HG02970 (cell line): ENCODE data around the gene SNX5.
"Not testable (repeated sequence)": the region's sequence is repeated elsewhere in the genome, so short reads cannot be mapped to it uniquely, and the experiment has no call there.

Experiments used
- ATAC-seq: cut with Tn5 transposase; IDR thresholded peaks from one replicate; pipeline ENCODE4 v1.9.1; 2021; ENCODE audit warnings: mild to moderate bottlenecking, moderate library complexity, moderate number of reproducible peaks; ENCODE audit not compliant: unreplicated experiment, low FRiP score

The SNX5 gene

DNA sequence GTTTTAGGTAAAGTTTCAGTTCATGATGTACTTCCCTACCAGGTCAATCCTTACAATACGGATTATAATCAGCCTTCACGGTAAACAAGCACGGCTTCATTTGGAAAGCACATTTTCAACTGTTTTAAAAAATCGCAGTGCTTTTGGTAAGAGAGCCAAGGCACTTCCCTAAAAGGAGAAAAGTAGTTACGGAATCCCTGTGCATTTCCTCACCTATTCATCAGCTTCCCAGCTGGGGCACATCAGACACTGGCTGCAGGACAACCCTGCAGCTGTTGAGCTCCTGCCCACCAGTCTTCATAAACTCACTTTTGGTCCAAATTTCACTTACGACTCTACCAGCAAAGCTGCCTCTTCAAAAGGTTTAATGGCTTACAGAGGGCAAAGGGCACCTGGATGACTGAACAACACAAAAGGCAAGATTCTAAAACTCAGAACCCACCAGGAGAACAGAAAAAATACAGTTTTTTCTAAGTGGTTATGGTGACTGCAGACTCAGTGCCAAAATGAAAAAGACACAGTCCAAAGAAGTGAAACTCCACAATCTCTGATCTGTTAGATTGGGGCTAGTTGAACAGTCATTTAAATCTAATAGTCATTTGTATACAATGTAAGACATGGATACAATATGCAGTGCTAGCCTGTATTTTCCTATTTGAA is 7.5 kb downstream of the SNX5 start:
- no peak for ATAC-seq

DNA sequence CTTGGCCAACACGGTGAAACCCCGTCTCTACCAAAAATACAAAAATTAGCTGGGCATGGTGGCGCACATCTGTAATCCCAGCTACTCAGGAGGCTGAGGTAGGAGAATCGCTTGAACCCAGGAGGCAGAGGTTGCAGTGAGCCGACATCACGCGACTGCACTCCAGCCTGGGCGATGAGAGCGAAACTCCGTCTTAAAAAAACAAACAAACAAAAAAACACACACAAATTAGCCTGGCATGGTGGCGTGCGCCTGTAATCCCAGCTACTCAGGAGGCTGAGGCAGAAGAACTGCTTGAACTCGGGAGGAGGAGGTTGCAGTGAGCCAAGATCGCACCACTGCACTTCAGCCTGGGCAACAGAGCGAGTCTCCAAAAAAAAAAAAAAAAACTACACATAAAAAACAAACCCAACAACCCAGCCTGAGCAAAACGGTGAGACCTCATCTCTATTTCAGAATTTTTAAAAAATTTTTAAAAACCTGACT is 8.2 kb downstream of the SNX5 start:
- ATAC-seq, result not testable (repeated sequence)

DNA sequence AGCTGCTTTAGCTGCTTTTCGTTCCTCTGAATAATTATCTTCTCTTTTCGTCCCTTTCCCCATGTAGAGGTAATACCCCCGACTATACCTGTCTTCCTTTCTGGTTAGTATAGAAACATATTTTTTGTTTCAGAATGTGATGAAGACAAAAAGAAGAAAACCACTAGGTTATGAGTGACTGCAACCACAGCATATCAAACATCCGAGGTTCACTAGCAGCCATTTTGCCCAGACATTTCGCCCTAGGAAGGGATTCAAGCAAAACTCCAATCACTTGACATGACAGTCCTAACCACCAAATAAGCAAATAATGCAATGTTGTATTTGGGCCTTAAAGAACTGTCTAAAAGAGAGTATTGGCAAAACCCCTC is 9.4 kb downstream of the SNX5 start:
- ATAC-seq, result no peak

DNA sequence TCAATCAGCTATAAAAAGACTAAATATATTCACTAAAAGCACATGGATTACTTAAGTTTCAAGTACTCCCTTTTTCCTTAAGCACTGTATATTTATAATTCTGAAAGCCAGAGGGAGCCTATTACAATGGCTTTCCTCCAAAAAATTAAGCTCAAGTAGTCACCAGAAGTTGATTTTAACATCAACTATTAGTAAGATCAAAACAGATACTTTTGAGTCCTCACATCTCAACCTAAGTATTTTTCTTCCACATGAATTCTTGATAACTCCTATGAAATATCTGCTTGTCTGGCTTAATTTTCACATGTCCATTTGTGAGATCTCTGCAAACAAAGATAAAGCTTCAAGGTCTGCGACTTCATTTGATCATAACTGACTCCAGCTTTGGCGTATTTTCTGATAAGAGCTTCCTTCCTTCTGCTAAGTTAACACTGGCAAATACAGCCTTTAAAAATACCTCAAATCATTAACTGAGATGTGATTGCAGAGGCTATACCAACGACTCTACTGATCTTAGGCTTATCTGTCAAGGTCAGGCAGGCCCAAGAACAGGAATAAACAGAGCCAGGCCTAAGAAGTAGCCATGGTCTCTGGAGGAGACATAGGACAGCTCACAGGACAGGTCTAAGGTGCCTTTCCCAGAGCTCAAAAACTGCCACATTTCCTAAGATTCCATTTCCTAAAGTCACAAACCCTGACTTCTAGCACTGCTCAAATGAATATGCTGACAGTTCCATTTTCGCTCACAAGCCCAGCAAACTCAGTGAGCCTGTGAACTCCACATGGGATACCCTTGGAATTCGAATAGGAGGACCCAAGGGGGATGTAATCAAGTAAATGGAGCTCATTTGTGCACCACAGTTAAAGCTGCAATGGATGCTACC is 10.0 kb downstream of the SNX5 start:
- ATAC-seq, result no peak

DNA sequence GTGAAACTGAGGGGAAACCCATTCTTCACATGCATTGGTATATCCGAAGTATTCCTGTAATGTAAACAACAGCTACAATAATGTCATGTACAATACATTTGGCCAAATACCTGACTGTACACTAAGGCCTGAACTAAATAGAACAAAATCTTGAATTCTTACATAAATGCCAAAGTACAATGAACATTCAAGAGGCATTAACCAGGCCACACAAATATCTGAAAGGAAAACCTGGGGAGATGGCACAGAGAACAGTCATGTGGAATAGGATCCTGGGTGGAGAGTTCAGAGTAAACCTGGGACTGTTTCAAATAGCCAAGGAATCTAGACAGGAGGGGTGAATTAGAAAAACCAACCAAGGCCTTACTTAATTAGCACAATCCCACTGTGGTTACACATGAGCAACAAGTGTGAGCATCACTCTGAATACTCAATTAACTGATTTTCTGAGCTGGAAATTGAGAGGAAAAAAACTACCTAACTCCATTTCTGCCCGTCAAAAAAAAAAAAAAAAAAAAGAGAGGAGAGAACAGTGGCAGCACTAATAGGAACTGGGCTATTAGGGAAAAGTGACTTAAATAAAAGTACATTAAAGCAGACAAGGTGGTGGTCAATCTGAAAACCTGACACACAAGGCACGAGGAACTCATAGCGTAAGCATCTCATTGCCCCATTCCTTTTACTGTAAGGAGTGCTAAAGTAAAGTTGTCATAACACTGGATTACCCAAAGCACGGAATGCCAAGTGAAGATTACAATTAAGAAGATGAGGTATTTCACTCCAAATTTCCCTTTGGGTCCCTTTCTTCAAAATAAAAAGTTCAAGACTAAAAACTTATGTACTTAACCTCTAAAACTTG is 10.9 kb downstream of the SNX5 start:
- ATAC-seq, result no peak

DNA sequence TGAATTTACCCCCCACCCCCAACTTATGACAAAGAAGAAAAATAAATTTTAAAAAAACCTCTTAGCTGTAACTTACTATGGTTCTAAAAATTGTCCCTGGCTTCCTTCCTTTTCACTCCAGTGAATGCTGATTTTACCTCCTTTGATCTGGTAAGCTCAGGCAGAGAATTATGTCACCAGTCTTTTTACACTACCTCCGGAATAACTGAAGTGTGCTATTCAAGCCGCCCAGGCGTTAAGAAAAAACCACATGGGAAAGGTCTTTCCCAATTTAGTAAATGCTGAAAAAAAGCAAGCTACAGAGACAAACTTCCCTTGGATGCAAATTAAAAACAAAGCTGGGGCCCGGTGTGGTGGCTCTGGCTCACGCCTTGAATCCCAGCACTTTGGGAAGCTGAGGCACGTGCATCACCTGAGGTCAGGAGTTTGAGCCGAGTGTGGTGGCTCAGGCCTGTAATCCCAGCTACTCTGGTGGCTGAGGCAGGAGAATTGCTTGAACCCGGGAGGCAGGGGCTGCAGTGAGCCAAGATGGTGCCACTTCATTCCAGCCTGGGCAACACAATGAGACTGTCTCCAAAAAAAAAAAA is 12.4 kb downstream of the SNX5 start:
- ATAC-seq, result no peak

DNA sequence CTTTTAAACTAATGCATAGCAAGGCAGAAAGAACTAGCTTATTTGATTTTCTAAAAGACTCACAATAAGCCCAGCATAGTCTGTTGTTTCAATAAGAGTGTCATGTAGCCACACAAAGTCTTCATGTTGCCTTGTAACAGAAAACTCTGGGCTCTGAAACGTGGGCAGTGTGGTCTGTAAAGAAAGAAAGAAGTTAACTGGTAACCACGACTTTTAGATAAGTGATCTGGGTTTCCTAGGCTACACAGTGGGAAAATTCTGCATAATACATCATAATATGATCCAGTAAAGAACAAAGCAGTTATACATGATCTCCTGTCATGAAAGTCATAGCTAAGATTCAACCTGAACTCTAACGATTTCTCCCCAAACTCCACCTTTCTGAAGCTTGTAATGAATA is 13.3 kb downstream of the SNX5 start:
- ATAC-seq, result no peak

DNA sequence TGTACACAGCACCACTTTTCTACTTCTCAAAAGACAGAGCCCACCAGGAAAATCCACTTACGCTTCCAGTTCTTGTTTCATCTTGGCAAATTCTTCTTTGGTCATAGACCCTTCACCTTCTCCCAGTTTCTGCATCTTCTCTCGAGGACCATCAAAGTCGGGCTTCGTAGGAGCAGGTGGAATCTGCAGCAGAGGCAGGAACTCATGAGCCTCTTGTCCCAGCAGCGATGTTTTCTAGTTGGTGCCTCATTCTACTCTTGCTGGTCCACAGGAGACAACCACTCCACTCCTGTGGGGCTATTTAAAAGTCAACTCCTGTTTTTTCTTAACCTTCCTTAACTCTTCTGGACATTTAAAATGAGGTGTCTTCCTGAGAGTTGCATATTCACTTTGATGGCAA is 14.7 kb downstream of the SNX5 start:
- ATAC-seq, result no peak

DNA sequence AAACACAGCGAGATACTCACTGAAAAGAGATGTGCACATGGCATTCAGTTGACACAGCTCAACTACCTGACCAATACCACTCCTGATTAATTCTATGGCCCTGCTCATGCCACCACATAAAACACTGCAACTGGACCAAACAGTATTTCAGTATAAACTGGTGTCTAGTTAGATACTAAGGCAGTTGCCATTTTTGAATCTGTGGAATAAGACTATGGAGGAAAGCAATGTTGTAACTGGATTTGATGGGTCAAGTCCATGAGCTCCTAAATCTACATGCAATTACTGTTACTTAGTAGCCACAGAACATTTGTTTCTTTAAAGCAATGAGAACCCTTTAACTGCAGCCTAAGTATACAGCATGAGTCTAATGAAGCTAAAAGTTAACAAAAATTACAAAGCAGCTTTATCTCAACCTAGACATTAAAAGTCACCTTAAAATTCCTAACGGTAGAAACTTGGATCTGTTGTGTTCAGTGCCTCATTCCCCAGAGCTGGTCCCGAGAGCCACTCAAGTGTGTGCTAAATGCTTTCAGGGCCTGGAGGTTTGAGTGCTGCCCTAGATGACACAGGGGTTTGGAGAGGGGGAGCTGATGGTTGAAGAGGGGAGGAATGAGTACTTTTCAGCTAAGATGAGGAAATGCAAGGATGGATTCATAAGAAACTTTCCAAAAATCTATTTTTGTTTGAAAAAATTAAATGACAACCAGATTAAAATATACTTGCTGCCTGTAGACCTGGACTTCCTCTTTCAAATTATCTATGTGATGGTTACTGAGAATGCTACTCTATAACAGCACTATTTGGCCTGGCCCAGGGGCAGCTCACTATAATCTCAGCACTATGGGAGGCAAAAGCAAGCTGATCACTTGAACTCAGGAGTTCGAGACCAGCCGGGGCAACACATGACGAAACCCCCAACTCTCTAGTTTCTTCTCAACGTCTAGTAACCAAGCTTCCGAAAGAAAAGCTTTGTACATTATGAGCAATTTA is 15.6 kb downstream of the SNX5 start:
- no peak for ATAC-seq

DNA sequence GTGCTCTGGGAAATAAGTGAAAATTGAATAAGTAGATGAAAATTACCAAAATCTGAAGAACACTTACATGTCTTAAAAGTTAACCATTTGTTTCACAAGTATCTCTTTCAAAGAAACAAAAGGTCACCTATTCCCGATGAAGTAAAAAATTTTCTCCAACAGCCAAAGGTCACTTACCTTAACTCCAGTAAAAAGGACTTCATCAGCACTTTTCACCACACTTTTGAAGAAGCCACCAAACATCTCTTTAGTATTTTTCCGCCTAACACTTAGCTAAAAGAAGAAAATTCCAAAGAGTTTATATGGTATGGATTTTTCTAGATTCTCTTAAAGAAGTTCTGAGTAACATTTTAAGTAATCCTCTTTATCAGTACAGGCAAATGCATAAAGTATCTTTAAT is 17.3 kb downstream of the SNX5 start:
- ATAC-seq, result no peak

DNA sequence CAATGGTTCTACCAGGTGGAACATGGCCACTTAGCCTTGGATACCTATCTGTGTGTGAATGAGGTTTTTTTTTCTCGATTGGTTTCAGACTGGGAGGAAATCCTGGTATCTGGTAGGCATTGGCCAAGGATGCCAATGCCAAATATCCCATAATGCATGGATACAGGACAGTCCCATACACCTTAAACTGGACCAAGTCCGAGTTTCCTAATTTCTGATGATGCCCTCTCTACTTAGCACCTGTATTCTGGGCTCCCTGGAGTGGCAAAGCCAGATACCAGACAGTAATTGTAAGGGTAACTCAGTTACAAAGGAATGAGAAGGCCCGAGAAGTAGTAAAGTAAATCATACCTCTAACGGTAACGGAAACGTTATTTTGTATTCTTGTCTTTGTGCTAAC is 17.9 kb downstream of the SNX5 start:
- no peak for ATAC-seq

DNA sequence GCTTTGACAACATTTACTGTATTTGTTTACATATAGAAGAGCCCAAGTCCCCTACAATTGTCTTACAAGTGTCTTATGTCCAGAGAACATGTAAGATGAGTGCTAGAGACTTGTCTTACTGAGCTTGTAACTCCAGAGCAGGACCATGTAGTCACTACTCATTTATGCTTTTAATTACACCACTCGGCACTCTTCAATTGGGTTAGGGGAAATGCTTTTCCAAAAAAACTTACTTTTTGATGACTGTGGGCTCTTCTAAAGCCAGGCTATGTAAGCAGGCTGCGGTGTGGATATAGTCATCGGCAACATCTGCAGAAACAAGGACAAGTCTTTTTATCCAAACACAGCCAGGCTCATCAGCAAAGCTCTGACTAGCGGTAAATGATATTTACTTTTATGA is 18.7 kb downstream of the SNX5 start:
- no peak for ATAC-seq

DNA sequence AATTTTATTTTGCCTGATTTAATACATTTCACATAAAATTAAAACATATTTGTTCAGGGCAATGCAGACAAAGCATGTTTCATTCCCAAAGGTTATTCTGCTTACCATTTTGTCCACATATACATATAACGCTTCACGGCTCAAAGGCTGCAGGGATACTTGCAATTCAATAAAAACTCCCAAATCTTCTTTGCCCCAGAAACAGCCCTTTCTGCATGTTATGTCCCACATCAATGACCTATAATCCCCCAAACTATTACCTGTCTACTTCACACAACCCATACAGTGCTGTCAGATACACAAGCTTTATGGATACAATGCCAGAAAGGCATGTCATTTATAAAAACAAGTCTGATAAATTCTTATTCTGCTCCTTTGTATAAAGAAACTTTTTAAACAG is 20.2 kb downstream of the SNX5 start:
- ATAC-seq, result no peak

DNA sequence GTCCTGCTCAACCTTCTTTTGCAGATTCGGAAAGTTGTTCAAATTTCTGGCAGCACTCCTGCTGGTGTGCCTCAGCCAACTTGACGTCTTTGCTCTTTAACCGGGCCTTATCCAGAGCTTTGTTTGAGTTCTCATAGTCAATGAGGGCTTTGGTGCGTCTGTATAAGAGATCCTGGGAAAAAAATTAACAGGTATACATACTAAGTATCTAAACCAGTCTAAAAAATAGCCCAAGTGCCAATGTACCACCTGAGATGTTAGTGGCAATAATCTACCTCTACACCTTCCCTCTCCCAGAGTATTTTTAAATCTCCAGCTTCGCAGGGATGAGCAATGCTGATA is 21.1 kb downstream of the SNX5 start:
- ATAC-seq, result no peak

DNA sequence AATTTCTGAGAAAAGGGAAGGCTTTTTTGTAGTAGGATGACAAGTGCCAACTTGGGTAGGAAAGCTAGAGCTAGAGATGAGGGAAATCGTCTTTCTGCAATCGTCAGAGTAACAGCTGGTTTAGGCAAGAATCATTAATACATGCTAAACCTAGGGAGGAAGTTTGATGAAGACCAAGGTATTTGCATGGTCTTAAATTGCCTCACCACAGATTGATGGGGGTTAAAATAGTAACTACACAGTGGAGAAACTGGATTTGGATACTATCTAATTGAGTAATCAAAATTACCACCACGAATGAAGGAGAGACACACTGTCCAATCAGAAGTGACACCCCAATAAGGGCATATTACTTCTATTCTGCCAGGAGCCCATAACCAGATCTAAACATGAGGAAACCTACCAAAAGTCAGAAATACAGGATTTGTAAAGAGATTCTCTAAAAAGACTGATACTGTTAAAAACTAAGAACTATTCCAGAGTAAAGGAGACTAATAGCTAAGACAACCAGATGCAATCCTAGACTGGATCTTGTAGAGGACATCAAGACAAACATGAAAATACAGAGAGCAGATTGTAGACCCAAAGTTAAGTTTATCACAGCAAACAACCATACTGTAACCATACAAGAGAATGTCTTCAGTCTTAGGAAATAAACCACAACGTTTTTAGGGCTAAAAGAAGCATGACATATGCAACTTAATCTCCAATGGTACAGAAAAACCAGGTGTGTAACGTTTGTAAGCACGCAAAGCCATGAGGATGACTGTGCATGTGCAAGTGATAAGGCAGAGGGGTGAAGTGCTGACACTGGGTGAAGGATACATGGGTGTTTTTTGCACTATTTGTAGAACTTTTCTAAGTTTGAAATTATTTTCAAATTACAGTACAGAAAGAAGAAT is 21.8 kb downstream of the SNX5 start:
- ATAC-seq, result no peak

DNA sequence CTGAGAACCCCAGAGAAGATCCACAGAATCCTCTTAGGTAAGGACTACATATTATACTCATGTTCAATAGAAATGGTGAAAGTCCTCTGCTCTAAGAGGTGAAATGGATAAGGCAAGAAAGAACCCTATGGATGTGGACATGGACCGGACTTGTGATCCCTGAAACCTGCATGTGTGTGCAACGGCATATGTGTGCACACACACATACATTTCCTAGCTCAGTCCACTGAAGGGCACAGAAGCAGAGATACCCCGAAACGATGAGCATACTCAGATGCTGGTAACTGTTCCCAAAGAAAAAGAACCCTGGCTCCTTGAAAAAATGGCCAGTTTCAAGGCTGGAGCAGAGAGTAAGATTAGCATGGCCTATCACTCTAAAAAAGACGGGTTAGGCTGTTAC is 22.6 kb downstream of the SNX5 start:
- ATAC-seq, result no peak

DNA sequence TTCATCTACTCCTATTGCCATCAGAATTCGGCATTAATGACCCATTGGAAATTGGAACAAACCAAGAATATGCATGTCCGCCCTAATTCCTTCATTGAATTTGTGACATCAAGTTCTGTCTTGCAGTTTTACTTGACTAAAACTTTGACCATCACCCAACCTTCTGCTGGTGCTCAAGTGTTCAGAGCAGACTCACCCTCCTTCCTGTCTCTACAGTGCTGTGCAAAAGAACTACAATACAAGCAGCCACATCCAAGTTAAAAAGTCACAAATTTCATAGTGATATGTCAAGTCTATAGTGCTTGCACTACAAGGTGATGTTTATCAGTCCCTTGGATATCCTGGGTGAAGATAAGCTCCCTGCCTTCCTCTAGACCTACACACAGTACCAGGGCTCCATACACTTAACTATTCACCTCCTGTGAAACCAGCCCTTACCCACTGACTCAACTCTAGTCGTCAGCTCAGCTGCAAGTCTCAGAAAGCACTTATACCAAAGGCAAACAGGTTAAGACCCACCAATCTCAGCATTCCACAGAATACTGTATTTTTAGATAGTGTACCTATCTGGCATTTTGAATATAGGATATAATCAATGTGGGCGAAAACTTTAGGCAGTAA is 23.6 kb downstream of the SNX5 start:
- ATAC-seq, result no peak

DNA sequence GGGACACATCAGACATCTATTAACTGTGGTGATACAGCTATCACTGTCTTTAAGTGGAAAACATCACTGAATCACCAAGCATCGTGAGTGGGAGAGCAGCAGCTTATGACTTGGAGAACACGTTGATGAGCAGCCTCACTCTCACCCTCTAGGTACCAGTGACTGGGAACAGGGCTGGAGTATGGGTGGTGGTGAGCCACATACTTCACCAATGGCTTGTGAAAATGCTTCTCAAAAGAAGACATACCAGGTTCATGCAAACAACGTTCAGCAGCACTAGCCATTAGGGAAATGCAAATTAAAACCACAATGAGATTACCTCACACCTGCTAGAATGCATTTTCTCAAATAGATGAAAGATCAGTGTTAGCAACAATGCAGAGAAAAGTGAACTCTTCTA is 25.3 kb downstream of the SNX5 start:
- ATAC-seq, result no peak
